Neural progenitor cell (in vitro differentiated cells): ENCODE measurements around the gene IL1RAP. TPM values are rescaled to one million over a fixed set of nuclear protein-coding genes. Genes with fewer than 3 reads are reported as not detected.
A peak's percentile ranks its signal among the peaks of the same experiment; 100 is the strongest.

Experiments used
- DNase-seq: peaks from one replicate; pipeline ENCODE4 v3.0.0-alpha.2; 2016; ENCODE audit warnings: low spot score
- H2AFZ ChIP-seq: fragments of 200-600 bp; sonication (generic); replicated peaks from 2 replicates; pipeline ENCODE4 v1.6.1; 2016; ENCODE audit warnings: antibody characterized with exemption
- H3F3A ChIP-seq: fragments of 200-600 bp; sonication (generic); 2 replicates; pipeline ENCODE4 v1.6.1; 2016; ENCODE audit warnings: antibody characterized with exemption, low read depth
- H3K27ac ChIP-seq: fragments of 200-600 bp; sonication (generic); 2 replicates; pipeline ENCODE4 v1.5.1; 2016; ENCODE audit warnings: mild to moderate bottlenecking
- H3K27me3 ChIP-seq: fragments of 200-600 bp; sonication (generic); 2 replicates; pipeline ENCODE4 v1.6.1; 2016; ENCODE audit warnings: mild to moderate bottlenecking, moderate library complexity
- H3K36me3 ChIP-seq: fragments of 200-600 bp; sonication (generic); 2 replicates; pipeline ENCODE4 v1.5.1; 2016
- H3K4me1 ChIP-seq: fragments of 200-600 bp; sonication (generic); 2 replicates; pipeline ENCODE4 v1.6.1; 2016; ENCODE audit warnings: mixed run types
- H3K4me2 ChIP-seq: fragments of 200-600 bp; sonication (generic); 2 replicates; pipeline ENCODE4 v1.6.1; 2016
- H3K4me3 ChIP-seq: fragments of 200-600 bp; sonication (generic); 2 replicates; pipeline ENCODE4 v1.5.1; 2016
- H3K79me2 ChIP-seq: fragments of 200-600 bp; sonication (generic); 2 replicates; pipeline ENCODE4 v1.6.1; 2016; ENCODE audit warnings: low read depth
- H3K9ac ChIP-seq: fragments of 200-600 bp; sonication (generic); 2 replicates; pipeline ENCODE4 v1.6.1; 2016
- H3K9me3 ChIP-seq: fragments of 200-600 bp; sonication (generic); 2 replicates; pipeline ENCODE4 v1.5.1; 2016; ENCODE audit warnings: low read depth
- H4K20me1 ChIP-seq: fragments of 200-600 bp; sonication (generic); 2 replicates; pipeline ENCODE4 v1.6.1; 2016; ENCODE audit warnings: low read depth
- H3K27ac Mint-ChIP-seq: 3 replicates; pipeline ENCODE4 v1.8.0; 2021; ENCODE audit warnings: mixed read lengths
- H3K27me3 Mint-ChIP-seq: 2 replicates; pipeline ENCODE4 v1.8.0; 2022; ENCODE audit warnings: low read depth, mild to moderate bottlenecking, inconsistent platforms, moderate library complexity, mixed read lengths; ENCODE audit not compliant: insufficient read depth
- H3K36me3 Mint-ChIP-seq: 3 replicates; pipeline ENCODE4 v1.8.0; 2021; ENCODE audit warnings: mixed read lengths
- H3K4me1 Mint-ChIP-seq: 3 replicates; pipeline ENCODE4 v1.8.0; 2021; ENCODE audit warnings: mixed read lengths
- H3K4me3 Mint-ChIP-seq: 3 replicates; pipeline ENCODE4 v1.8.0; 2021; ENCODE audit warnings: mild to moderate bottlenecking, moderate library complexity, mixed read lengths
- H3K9me3 Mint-ChIP-seq: 3 replicates; pipeline ENCODE4 v1.8.0; 2020; ENCODE audit warnings: mixed read lengths
- EZH2 ChIP-seq: fragments of 200-600 bp; sonication (generic); IDR thresholded peaks from 2 replicates; pipeline ENCODE4 v1.6.1; 2017; ENCODE audit warnings: antibody characterized with exemption, mild to moderate bottlenecking, moderate library complexity
- EZH2phosphoT487 ChIP-seq: fragments of 200-600 bp; sonication (generic); IDR thresholded peaks from 2 replicates; pipeline ENCODE4 v1.6.1; 2017; ENCODE audit warnings: antibody characterized with exemption
- total RNA-seq: library from RNA; depleted of rRNA; stranded (reverse); fragments of >200 nt; gene quantifications from 2 replicates; pipeline ENCODE4 v1.2.3, GENCODE V29; 2015; ENCODE audit warnings: low replicate concordance
- TF ChIP-seq, protein P1 (sequence below): fragments of 200-600 bp; sonication (generic); IDR thresholded peaks from 2 replicates; pipeline ENCODE4 v1.5.1; 2017; ENCODE audit warnings: antibody characterized with exemption, mild to moderate bottlenecking

The IL1RAP gene
- total RNA-seq, 1 donor from 2014 or later, result 11.3 TPM

DNA sequence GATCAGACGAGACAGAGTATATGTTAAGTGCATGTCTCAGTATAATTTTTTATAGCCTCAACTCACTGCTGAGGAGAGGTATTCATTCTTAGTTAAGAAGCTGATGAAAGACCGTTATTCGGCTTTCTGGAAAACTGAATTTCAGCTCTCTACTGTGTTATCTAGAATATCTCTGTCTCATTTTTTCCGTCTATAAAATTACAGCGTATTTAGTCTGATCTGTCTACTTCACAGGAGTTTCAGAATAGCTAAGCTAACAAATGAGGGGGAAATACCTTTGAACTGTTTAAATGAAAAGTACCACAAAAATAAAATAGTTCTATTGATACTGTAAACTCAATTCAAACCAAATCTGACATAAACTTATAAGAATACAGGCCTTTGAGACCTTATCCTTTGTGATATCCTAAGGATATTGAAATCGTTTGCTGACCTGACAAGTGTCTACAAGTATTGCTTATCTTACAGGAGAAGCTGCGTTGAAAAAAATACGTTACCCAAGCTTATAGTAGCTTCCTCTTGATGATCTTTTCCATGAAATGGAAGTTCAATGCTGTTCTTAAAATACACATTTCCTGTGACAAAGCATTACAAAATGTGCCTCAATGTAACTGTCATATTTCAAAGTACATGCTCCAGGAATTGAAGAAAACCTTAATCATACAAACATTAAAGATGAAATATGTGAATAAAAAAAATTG, 104.6 kb downstream of the IL1RAP start:
- Histone ChIP-seq H4K20me1 (no peaks in the 10 kb centered on the region), H3K79me2 (no peaks in the 10 kb centered on the region), H3F3A (no peaks in the 10 kb centered on the region), H3K9me3 (no peaks in the 10 kb centered on the region), H3K4me2 (no peak overlapping the region), H2AFZ (no peak overlapping the region), H3K36me3 (no peaks in the 10 kb centered on the region), H3K4me1 (no peaks in the 10 kb centered on the region), H3K27me3 (no peaks in the 10 kb centered on the region), H3K9ac (no peak overlapping the region), H3K4me3 (no peak overlapping the region), H3K27ac (no peak overlapping the region)
- Mint-ChIP-seq H3K9me3 (no peaks in the 10 kb centered on the region), H3K27ac (peak overlapping the region; percentile 19), H3K4me1 (peaks cover 19% of the 10 kb centered on the region), H3K36me3 (no peaks in the 10 kb centered on the region), H3K4me3 (no peak overlapping the region), H3K27me3 (no peaks in the 10 kb centered on the region)
- TF ChIP-seq EZH2phosphoT487 (no peak), EZH2 (no peak)
- TF ChIP-seq, protein P1, sequence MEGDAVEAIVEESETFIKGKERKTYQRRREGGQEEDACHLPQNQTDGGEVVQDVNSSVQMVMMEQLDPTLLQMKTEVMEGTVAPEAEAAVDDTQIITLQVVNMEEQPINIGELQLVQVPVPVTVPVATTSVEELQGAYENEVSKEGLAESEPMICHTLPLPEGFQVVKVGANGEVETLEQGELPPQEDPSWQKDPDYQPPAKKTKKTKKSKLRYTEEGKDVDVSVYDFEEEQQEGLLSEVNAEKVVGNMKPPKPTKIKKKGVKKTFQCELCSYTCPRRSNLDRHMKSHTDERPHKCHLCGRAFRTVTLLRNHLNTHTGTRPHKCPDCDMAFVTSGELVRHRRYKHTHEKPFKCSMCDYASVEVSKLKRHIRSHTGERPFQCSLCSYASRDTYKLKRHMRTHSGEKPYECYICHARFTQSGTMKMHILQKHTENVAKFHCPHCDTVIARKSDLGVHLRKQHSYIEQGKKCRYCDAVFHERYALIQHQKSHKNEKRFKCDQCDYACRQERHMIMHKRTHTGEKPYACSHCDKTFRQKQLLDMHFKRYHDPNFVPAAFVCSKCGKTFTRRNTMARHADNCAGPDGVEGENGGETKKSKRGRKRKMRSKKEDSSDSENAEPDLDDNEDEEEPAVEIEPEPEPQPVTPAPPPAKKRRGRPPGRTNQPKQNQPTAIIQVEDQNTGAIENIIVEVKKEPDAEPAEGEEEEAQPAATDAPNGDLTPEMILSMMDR, result no peak
- no peak for DNase-seq

DNA sequence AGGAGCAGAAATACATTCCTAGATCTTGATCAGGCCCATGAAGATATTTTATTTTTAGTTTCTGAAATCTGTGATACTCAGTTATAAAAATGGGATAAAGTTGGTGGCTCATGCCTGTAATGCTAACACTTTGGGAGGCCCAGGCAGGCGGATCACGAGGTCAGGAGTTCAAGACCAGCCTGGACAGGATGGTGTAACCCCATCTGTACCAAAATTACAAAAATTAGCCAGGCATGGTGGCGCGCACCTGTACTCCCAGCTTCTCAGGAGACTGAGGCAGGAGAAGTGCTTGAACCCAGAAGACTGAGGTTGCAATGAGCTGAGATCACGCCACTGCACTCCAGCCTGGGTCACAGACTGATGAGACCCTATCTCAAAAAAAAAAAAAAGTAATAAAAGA, 105.5 kb downstream of the IL1RAP start:
- Histone ChIP-seq H2AFZ (no peak overlapping the region), H3K9ac (no peak overlapping the region), H4K20me1 (no peaks in the 10 kb centered on the region), H3K9me3 (no peaks in the 10 kb centered on the region), H3K36me3 (no peaks in the 10 kb centered on the region), H3K4me3 (no peak overlapping the region), H3K27ac (no peak overlapping the region), H3K4me2 (no peak overlapping the region), H3F3A (no peaks in the 10 kb centered on the region), H3K27me3 (no peaks in the 10 kb centered on the region), H3K79me2 (no peaks in the 10 kb centered on the region), H3K4me1 (no peaks in the 10 kb centered on the region)
- Mint-ChIP-seq H3K27ac (no peak overlapping the region), H3K4me3 (no peak overlapping the region), H3K36me3 (no peaks in the 10 kb centered on the region), H3K27me3 (no peaks in the 10 kb centered on the region), H3K9me3 (no peaks in the 10 kb centered on the region), H3K4me1 (peaks cover 19% of the 10 kb centered on the region)
- TF ChIP-seq, protein P1, result no peak
- TF ChIP-seq EZH2, result no peak
- no peak for TF ChIP-seq EZH2phosphoT487
- no peak for DNase-seq

DNA sequence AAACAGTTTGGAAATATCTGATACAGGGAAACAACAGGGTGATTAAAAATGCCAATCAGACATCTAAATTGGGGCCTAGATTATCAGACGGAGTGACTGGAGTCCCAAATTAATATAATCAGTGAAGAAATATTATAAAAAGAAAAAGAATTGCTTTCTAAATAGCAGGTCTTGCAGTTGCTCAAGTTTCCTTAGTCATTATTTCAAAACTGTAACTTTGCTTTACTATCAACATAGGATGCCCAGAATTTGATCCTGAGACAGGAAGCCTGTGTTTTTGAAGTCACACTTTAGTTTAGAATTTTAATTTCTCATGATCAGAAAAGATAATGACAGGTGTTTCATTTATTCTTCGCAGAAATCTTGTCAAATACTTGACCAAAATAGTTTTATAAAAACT, 105.9 kb downstream of the IL1RAP start:
- Histone ChIP-seq H3K4me3 (no peak overlapping the region), H2AFZ (no peak overlapping the region), H3K4me2 (no peak overlapping the region), H4K20me1 (no peaks in the 10 kb centered on the region), H3K4me1 (no peaks in the 10 kb centered on the region), H3K27me3 (no peaks in the 10 kb centered on the region), H3K9ac (no peak overlapping the region), H3F3A (no peaks in the 10 kb centered on the region), H3K36me3 (no peaks in the 10 kb centered on the region), H3K27ac (no peak overlapping the region), H3K79me2 (no peaks in the 10 kb centered on the region), H3K9me3 (no peaks in the 10 kb centered on the region)
- no peak for TF ChIP-seq EZH2phosphoT487
- TF ChIP-seq, protein P1, result no peak
- no peak for TF ChIP-seq EZH2
- Mint-ChIP-seq H3K9me3 (no peaks in the 10 kb centered on the region), H3K4me1 (peaks cover 19% of the 10 kb centered on the region), H3K36me3 (no peaks in the 10 kb centered on the region), H3K27me3 (no peaks in the 10 kb centered on the region), H3K27ac (no peak overlapping the region), H3K4me3 (no peak overlapping the region)
- no peak for DNase-seq
